ENCODE data around the gene ACSS2. TPM values are rescaled to one million over a fixed set of nuclear protein-coding genes. Genes with fewer than 3 reads are reported as not detected.

ACSS2 gene
- total RNA-seq, 6 experiments from 2014 or later: 21.9 to 118 (median 45.7) TPM

GRCh38 chr20:34931771-34932170, 55.4 kb downstream of the ACSS2 start:
- peaks cover 0 to 30% (median 5%) of the 10 kb centered on the region in 4 donors for H3K36me3 ChIP-seq

DNA sequence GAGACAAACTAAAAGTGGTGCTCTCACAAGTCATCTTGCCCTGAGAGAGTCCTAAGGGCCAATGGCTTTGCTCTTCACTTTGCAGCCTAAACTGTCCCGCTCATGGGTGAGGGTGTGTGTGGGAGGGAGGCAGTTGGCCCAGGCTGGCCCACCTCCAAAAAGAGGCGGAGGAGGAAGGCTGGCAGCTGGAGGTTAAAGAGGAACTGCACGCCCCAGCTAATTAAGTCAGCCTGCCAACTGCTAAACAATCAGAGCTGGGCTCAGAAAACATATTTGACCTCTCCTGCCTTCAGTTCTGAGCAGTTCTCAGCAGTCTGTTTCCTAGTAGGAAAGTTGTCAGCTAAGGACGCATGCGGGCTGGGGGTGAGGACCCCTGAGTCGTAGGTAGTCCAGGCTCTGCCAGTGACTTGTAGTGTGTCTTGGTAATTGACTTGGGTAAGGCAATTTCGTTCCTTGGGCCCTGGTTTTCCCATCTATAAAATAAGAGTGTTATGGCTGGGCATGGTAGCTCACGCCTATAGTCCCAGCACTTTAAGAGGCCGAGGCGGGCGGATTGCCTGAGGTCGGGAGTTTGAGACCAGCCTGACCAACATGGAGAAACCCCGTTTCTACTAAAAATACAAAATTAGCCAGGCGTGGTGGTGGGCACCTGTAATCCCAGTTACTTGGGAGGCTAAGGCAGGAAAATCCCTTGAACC, 62.2 kb downstream of the ACSS2 start:
- no peak for TF ChIP-seq POLR2A (IDR thresholded peaks at IDR 0.05)
- no peak for TF ChIP-seq CTCF (IDR thresholded peaks at IDR 0.05)
- Histone ChIP-seq H3K4me1 (peaks cover 0 to 18% (median 4%) of the 10 kb centered on the region in 4 donors), H3K36me3 (peaks cover 0 to 9% (median 3%) of the 10 kb centered on the region in 4 donors), H3K4me3 (no peak overlapping the region), H3K27ac (no peak overlapping the region), H3K27me3 (no peaks in the 10 kb centered on the region), H3K9me3 (no peaks in the 10 kb centered on the region)
- 65% methylated on average over 12 of the region's 14 CpGs for WGBS (ENCODE audit: insufficient coverage, low coverage, low lambda C conversion rate, missing lambda C conversion rate)
- DNase-seq (peak; percentile 67 to 81 (median 72)), ATAC-seq (peak; percentile 55 to 90 (median 75))
- intact Hi-C loops (cut with DNase I): no loop called here

More at GRCh38 chr20:34931771-34932170, 55.4 kb downstream of the ACSS2 start:
- peaks cover 0 to 7% (median 3%) of the 10 kb centered on the region in 4 donors for H3K4me1 ChIP-seq
- H3K9me3 ChIP-seq: no peaks in the 10 kb centered on the region
- H3K4me3 ChIP-seq: no peak overlapping the region
- no peaks in the 10 kb centered on the region for H3K27me3 ChIP-seq
- 77% methylated on average over 4 of the region's 7 CpGs for WGBS (ENCODE audit: insufficient coverage, low coverage, low lambda C conversion rate, missing lambda C conversion rate)
- no peak overlapping the region for H3K27ac ChIP-seq
- TF ChIP-seq POLR2A (IDR thresholded peaks at IDR 0.05) (no peak), CTCF (IDR thresholded peaks at IDR 0.05) (no peak)
- ATAC-seq (no peak), DNase-seq (no peak)
- intact Hi-C loops (cut with DNase I): no loop called here

DNA sequence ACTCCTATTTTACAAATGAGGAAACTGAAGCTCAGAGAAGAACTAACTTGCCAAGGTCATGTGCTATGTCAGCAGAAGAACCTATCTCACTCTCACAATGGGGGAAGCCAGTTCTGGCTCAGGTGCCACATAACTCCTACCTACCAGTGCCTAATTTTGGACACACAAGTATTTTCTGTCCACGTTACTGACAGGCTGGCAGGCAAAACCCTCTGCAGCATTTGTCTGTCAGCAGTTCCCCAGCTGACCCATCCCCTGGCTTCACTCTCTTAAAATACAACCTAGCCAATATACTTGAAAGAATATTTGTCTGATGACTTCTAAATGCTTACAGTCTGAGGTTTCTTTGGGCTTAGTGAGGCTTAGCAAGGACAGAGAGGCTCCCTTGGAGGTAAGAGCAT, 63.7 kb downstream of the ACSS2 start:
- TF ChIP-seq CTCF (IDR thresholded peaks at IDR 0.05): no peak
- TF ChIP-seq POLR2A (IDR thresholded peaks at IDR 0.05): no peak
- peaks cover 0 to 9% (median 3%) of the 10 kb centered on the region in 4 donors for H3K36me3 ChIP-seq
- no peak overlapping the region for H3K27ac ChIP-seq
- no peak overlapping the region for H3K4me3 ChIP-seq
- no peaks in the 10 kb centered on the region for H3K9me3 ChIP-seq
- intact Hi-C loops (cut with DNase I): no loop called here
- H3K4me1 ChIP-seq: peaks cover 0 to 18% (median 4%) of the 10 kb centered on the region in 4 donors
- ATAC-seq (no peak), DNase-seq (no peak)
- WGBS (ENCODE audit: insufficient coverage, low coverage, low lambda C conversion rate, missing lambda C conversion rate): 91% methylated on average over 1 of the region's 1 CpG
- H3K27me3 ChIP-seq: no peaks in the 10 kb centered on the region

DNA sequence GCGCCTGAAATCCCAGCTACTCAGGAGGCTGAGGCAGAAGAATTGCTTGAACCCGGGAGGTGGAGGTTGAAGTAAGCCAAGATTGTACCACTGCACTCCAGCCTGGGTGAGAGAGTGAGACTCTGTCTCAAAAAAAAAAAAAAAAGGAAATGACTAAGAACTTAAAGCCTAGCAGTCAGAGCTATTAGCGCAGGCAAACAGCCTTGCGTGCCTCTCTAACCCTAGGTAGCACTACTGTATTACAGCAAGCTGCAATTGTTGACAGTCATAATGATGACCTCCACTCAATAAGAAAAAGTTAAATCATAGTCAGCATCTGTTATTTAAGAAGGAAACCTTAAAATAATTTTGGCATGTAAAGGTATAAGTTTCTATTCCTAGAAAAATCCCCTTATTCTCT, 64.8 kb downstream of the ACSS2 start:
- Histone ChIP-seq H3K27ac (no peak overlapping the region), H3K27me3 (no peaks in the 10 kb centered on the region), H3K9me3 (no peaks in the 10 kb centered on the region), H3K36me3 (peaks cover 0 to 18% (median 3%) of the 10 kb centered on the region in 4 donors), H3K4me3 (no peak overlapping the region), H3K4me1 (peaks cover 0 to 11% (median under 1%) of the 10 kb centered on the region in 4 donors)
- no peak for TF ChIP-seq CTCF (IDR thresholded peaks at IDR 0.05)
- no peak for TF ChIP-seq POLR2A (IDR thresholded peaks at IDR 0.05)
- DNase-seq (no peak), ATAC-seq (no peak)
- 88% methylated on average over 3 of the region's 4 CpGs for WGBS (ENCODE audit: insufficient coverage, low coverage, low lambda C conversion rate, missing lambda C conversion rate)
- intact Hi-C loops (cut with DNase I): no loop called here
